HG03469 (cell line): ENCODE measurements around the gene TXNDC16.
"Not testable (repeated sequence)": the region's sequence is repeated elsewhere in the genome, so short reads cannot be mapped to it uniquely, and the experiment has no call there.

ENCODE experiments used
- ATAC-seq: cut with Tn5 transposase; IDR thresholded peaks from one replicate; pipeline ENCODE4 v1.9.1; 2021; ENCODE audit warnings: mild to moderate bottlenecking, moderate library complexity, moderate number of reproducible peaks; ENCODE audit not compliant: unreplicated experiment

TXNDC16 gene, protein sequence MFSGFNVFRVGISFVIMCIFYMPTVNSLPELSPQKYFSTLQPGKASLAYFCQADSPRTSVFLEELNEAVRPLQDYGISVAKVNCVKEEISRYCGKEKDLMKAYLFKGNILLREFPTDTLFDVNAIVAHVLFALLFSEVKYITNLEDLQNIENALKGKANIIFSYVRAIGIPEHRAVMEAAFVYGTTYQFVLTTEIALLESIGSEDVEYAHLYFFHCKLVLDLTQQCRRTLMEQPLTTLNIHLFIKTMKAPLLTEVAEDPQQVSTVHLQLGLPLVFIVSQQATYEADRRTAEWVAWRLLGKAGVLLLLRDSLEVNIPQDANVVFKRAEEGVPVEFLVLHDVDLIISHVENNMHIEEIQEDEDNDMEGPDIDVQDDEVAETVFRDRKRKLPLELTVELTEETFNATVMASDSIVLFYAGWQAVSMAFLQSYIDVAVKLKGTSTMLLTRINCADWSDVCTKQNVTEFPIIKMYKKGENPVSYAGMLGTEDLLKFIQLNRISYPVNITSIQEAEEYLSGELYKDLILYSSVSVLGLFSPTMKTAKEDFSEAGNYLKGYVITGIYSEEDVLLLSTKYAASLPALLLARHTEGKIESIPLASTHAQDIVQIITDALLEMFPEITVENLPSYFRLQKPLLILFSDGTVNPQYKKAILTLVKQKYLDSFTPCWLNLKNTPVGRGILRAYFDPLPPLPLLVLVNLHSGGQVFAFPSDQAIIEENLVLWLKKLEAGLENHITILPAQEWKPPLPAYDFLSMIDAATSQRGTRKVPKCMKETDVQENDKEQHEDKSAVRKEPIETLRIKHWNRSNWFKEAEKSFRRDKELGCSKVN

DNA sequence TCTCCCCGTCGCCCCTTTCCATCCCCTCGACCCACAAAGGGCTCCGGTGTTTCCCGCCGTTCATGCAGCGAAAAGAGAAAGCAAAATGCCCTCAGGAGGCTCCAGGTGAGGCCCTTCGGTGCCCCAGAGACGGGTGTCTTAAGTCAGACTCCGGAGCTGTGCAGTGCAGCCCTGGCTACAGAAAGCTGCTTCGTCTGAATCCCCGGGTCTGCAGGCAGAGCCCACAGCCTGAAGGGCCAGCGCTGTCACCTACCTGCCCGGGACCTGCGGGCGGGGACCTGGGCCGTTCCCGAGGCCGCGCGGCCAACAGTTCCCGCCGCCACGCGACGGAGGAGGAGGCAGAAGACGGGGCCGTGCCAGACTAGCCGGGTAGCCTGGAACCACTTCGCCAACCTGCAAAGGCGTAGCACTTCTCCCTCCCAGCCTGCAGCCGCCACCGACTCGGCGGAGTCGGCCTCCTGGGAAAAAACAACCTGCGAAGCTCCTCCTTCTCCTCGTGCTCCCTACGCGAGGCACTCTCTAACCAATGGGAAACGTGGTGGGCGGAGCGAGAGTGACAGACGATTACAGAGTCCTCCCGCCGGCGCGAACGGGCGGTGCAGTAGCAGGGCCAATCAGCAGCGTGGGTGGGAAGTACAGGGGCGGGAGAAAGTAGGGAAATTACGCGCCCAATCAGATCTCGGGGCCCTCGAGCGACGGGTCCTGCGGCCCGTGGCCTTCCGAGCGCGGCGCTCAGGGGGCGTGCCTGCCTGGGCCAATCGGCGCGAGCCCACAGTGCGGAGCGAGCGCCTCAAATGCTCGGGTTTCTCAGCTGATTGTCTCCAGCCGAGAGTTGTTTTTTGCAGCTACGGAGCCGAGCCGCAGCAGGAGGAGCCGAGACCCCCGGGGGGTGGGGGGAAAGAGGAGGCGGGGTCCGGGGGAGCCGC lies at the start of gene TXNDC16, which contains the start of gene GPR137C:
Gene TXNDC16 (minus strand): TSS at position 443 of the 926 bp plus-strand sequence. CDS start 8,948 bp downstream, outside the sequence.
Gene GPR137C (plus strand): TSS at position 774 of the 926 bp plus-strand sequence. CDS start 312 bp downstream, outside the sequence.
- ATAC-seq, result peak; percentile 93

DNA sequence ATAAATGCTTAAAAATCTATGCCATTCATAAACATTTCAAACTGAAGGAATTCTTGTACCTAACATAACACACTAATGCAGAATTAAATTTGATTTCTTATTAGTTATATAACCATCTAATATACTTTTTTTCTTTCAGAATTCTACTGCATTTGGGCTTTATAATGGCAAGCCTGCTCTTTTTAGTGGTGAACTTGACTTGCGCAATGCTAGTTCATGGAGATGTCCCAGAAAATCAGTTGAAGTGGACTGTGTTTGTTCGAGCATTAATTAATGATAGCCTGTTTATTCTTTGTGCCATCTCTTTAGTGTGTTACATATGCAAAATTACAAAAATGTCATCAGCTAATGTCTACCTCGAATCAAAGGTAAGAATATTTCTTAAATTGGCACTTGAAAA lies 47.7 kb upstream of the TXNDC16 start:
- ATAC-seq, result no peak

DNA sequence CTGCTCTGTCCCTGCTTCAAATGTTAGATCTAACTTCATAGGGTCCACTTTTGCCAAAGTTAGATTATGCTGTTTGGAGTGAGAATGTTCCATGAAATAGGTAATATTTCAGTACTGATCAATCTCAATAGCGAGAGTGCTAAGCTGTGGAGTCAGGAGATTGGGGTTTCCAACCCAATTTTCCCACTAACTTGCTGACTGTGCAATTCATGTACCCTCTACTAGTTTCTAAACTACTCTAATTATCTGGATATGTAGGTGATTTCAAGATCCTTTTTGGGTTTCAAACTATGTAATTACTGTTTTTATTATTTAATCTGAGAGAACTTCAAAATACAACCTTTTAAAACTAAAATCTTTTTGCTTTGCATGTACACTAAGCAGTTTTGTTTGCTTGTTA lies 46.3 kb upstream of the TXNDC16 start:
- no peak for ATAC-seq

DNA sequence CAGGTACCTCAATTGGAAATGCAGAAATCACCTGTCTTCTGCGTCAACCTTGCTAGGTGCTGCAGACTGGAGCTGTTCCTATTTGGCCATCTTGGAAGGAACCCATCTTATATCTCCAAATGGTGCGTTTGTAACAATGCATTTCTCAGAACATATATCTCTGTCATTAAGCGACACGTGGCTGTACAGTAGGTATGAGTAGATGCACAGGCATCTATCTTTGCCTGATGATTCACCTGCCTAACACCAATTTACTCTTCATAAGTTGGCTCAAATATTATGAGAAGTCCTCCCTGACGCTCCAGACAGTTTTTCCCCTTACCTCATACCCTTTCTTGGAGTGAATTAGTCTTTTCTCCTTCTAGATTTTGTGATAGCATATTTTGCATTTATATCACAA lies 44.6 kb upstream of the TXNDC16 start:
- no peak for ATAC-seq

DNA sequence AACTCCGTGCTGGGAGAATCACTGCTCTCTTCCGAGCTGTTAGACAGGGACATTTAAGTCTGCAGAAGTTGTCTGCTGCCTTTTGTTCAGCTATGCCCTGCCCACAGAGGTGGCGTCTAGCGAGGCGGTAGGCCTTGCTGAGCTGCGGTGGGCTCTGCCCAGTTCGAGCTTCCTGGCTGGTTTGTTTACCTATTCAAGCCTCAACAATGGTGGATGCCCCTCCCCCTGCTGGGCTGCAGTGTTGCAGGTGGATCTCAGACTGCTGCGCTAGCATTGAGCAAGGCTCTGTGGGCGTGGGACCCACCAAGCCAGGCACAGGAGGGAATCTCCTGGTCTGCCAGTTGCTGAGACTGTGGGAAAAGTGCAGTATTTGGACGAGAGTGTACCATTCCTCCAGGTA lies 44.0 kb upstream of the TXNDC16 start:
- ATAC-seq, result no peak

DNA sequence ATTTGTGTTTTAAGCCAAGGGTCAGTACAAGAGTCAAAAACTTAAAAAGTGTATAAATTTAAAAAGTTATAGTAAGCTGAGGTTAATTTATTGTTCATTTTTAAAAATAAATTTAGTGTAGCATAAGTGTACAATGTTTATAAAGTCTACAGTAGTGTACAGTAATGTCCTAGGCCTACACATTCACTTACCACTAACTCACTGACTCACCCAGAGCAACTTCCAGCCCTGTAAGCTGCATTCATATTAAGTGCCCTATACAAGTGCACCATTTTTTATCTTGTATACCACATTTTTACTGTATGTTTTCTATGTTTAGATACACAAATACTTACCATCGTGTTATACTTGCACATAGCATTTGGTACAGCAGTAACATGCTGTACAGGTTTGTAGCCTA lies 38.0 kb upstream of the TXNDC16 start:
- no peak for ATAC-seq

DNA sequence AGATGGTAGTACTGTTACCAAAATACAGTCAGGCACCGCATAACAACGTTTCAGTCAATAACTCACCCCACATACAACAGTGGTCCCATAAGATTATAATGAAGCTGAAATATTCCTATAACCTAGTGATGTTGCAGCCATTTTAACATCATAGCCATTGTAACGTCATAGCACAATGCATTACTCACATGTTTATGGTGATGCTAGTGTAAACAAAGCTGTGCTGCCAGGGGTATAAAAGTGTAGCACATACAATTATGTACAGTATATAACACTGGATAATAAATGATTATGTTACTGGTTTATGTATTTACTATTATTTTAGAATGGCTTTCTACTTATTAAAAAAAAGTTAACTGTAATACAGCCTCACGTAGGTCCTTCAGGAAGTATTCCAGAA lies 37.3 kb upstream of the TXNDC16 start:
- ATAC-seq, result no peak

DNA sequence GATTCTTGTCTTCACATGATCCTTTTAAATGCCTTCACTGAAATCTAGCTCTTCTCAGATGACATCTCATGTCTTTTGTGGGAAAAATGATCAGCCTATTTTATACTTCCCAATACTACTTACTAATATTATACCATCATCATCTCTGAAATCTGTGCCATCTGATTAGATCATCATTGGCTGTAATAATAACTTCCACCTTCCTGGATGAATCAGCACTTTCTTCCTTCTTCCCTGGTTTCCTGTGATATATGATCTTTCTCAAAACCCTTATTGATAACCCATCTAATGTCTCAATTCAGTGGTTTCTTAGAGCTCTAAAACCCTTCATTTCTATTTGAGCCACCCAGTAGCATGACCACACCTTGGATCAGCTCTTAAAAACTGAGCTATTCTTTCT lies 31.2 kb upstream of the TXNDC16 start:
- ATAC-seq, result no peak

DNA sequence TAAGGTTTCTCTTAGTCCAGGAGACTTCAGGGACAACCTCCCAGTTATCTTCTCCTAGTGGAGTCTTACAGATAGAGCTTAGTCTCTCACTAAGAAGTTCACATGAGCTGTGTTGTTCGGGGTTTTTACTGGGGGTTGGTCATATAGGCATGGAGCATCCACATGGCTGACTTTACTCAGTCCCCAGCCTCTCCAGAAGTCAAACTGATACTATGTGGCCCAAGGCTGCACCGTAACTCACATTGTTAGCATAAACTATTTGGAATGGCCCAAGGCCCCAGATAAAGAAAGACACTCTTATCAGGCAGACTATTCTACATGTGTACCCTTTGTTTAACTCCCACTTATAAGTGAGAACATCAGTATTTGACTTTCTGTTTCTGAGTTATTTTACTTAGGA lies 23.6 kb upstream of the TXNDC16 start:
- no peak for ATAC-seq

DNA sequence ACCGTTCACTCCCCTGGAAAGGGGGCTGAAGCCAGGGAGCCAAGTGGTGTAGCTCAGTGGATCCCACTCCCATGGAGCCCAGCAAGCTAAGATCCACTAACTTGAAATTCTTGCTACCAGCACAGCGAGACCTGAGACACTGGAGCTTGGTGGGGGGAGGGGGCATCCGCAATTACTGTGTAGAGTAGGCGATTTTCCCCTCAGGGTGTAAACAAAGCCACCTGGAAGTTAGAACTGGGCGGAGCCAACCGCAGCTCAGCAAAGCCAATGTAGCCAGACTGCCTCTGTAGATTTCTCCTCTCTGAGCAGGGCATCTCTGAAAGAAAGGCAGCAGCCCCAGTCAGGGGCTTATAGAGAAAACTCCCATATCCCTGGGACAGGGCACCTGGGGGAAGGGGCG lies 16.1 kb upstream of the TXNDC16 start:
- ATAC-seq, result not testable (repeated sequence)

DNA sequence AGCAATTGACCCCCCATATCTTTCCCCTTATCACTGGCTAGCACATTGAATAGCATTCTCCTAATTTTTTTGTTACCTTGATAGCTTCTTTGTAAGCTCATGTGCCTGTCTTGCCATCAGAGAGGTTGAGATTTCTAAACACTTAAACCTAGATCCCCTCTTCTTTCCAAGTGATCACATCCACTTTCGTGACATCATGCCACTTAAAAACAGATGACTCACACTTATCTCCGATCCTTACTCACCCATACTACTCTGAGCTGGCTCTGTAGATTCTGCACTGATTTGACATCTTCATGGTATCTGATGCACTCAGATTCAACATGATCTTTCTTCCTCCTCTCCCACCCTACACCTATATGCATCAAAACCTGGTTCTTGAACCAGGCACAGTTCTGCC lies 10.8 kb upstream of the TXNDC16 start:
- no peak for ATAC-seq

DNA sequence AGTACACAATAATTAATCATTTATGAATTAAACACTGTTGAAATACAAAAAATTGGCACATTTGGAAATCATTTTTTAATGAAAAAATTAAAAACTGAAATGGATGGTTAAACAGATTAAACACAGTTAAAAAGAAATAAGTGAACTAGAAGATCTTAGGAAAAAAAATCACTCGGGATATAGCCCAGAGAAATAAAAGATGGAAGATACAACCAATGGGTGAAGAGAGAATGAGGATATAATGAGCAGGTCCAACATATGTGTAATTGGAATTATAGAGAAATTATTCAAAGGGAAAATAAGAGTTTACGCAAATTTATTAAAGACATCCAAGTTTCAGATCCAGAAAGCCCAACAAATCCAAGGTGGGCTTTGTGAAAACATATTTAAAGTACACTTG lies 6.4 kb upstream of the TXNDC16 start:
- no peak for ATAC-seq

DNA sequence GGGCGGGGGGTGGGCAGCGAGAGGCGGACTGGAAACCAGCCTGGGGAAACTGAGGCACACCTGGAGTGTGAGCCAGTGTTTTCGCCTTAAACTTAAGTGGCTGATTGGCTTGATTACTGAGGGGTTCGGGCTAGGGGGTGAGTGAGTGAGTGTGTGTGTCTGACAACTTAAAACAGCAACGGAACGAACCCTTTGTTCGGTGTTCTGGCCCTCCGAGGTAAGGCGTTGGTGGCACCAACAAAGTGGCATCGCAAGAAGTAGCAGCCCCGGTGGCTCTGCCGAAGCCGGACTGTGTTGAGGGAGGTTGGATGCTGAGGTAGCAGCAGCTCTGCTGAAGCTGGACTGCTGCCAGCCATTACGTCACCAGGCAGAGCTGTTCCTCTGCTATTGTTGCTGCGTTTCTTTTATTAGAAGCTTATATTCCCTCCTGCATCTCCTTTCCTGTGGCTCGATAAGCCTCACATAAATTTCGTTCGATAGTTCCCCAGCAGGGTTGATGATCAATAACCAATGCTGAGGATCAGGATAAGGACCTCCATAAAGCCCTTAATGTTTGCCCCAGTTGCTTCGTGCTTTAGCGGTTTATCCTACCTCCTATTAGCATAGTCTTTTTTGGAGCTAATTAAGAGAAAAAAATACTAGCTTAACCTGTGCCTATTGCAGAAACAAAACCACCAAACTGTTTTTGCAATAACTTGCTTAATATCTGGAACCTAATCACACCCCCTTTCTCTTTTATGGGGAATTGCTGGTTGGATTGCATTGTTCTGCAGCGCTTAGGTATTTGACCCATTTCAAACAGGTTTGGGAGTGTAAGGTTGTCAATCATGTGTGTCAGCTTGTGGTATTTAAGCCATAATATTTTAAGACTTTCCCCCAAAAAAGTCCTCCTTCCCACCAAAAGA lies 1.6 kb upstream of the TXNDC16 start:
- no peak for ATAC-seq

DNA sequence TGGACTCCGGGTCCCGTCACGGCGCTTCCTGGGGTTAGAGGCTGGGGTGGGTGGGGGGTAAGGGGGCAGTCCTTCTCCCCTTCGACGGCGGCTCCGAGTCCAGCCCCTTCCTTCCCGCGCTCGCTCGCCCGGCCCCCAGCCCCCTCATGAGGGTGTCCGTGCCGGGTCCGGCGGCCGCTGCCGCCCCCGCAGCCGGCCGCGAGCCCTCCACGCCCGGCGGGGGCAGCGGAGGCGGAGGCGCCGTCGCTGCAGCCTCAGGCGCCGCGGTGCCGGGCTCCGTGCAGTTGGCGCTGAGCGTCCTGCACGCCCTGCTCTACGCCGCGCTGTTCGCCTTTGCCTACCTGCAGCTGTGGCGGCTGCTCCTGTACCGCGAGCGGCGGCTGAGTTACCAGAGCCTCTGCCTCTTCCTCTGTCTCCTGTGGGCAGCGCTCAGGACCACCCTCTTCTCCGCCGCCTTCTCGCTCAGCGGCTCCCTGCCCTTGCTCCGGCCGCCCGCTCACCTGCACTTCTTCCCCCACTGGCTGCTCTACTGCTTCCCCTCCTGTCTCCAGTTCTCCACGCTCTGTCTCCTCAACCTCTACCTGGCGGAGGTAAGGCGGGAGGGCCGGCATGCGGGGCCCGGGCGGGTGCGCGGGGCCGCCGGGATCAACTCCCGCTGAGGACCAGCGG lies 831 bp upstream of the TXNDC16 start:
- no peak for ATAC-seq

DNA sequence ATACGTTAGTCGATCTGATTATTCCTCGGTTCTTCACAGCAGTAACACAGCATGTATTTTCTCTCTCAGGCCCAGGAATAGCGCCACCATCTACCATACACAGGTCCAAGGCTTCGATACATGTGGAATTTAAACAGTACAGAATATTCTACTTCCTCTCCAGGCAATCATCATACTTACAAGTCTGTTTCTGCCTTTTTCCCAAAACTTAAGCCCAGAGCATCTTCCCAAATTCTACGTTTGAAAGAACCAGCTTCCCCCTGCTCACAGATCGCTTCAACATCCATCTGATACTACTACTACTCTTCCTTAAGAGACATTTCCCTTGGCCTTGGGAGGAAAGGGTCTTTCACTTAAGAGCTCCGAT lies 626 bp downstream of the TXNDC16 start:
- no peak for ATAC-seq

DNA sequence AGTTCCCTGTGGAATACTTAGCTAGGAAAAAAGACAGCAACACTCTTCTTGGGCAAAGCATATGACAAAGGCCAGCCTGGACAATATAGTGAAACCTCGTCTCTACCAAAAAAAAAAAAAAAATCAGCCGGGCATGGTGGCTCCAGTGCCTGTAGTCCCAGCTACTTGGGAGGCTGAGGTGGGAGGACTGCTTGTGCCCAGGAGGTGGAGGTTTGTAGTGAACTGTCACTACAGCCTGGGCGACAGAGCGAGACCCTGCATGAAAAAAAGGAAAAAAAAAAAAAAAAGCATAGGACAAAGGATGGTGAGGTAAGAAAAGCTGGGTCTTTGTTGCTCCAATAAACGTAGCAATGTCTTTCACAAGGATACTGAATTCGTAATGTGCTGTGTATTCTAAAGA lies 1.1 kb downstream of the TXNDC16 start:
- no peak for ATAC-seq

DNA sequence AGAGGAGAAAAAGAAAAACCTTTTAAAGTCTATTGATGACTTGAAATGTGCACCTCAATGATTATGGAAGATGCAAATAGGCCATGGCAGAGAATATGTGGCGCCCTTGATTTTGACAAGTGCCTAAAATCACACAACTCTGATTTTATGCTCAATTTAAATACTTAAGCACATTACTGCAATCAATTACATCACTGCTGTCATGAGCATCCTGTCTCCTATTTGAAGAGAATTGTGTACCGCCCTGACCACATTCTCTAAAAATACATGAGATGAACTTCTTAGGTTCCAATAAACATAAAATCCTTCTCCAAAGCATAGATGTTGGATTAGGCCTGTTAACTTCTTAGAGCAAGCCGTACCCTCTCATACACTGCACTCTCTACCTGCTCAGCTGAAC lies 1.6 kb downstream of the TXNDC16 start:
- ATAC-seq, result no peak

DNA sequence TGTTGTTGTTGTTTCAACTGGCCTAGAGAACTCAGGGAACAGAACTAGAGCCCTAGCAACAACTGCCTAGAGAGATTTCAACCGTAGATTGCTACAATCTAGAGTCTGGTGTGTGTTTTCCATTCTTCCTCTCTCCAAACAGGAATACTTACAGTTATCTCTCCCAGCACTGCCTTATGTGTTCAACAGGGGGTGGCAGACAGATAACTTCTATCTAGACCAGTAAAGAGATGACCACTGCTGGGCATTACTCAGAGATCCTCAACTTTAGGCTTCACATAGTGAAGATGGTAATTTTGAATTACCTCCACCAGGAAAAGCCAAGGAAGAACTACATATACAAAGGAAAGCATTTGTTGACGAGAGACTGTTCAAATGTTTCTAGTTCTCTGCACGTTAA lies 4.8 kb downstream of the TXNDC16 start:
- ATAC-seq, result no peak

DNA sequence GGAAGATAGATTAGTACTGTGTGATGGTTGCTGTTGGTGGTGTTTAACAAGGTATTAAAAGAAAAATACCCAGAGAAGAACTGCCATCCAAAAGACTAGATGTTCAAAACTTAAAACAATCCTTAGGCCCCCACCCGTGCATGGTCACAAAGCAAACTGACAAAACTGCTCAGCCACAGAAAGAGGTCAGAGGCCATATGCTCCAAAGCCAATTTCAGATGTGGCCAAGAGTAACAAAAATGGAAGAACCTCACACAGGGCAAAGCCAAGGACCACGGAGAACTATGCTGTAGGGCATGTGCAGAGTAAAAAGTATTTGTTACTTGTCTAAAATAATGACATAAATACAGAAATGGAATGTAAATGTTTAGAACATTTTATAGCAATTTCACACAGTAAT lies 5.3 kb downstream of the TXNDC16 start:
- no peak for ATAC-seq

DNA sequence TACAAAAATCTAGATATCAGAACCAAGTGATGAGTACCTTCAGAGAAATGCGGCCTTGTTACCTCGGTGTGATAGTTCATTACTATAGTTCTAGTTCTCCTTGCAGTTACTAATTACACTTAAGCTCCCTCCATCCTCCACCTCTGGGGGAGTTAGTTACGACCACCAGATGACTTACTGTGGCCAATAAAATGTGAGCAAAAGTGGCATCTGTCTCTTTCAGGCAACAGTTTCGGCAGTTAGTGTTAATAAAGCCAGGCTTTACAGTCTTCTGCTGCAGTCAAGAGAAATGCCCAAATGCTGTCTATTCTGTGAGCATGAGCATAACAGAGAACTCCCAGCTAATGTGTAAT lies 6.0 kb downstream of the TXNDC16 start:
- ATAC-seq, result no peak
